Dendritic cell treated with granulocyte-macrophage colony-stimulating factor and Interleukin-4, amounts not matched to agents 40 ng/mL and 50 ng/mL, for 4 days (primary cell): Measurements from ENCODE around the gene OXSR1.
A peak's percentile ranks its signal among the peaks of the same experiment; 100 is the strongest.

Source experiments
- H3K27ac Mint-ChIP-seq: one replicate; pipeline ENCODE4 v1.8.0; 2022; ENCODE audit warnings: mild to moderate bottlenecking, mixed read lengths
- H3K27me3 Mint-ChIP-seq: one replicate; pipeline ENCODE4 v1.8.0; 2022; ENCODE audit warnings: mild to moderate bottlenecking, mixed read lengths
- H3K36me3 Mint-ChIP-seq: one replicate; pipeline ENCODE4 v1.8.0; 2022; ENCODE audit warnings: low read depth, mixed read lengths
- H3K4me1 Mint-ChIP-seq: one replicate; pipeline ENCODE4 v1.8.0; 2022; ENCODE audit warnings: low read depth, mixed read lengths
- H3K4me3 Mint-ChIP-seq: one replicate; pipeline ENCODE4 v1.8.0; 2022; ENCODE audit warnings: mild to moderate bottlenecking, moderate library complexity, mixed read lengths
- H3K9me3 Mint-ChIP-seq: one replicate; pipeline ENCODE4 v1.8.0; 2022; ENCODE audit warnings: mixed read lengths
- intact Hi-C: fragments of 100-400 bp; cut with micrococcal nuclease; formaldehyde crosslinking; loops from one replicate; pipeline ENCODE4 v1.15.0; 2022

OXSR1 gene

DNA sequence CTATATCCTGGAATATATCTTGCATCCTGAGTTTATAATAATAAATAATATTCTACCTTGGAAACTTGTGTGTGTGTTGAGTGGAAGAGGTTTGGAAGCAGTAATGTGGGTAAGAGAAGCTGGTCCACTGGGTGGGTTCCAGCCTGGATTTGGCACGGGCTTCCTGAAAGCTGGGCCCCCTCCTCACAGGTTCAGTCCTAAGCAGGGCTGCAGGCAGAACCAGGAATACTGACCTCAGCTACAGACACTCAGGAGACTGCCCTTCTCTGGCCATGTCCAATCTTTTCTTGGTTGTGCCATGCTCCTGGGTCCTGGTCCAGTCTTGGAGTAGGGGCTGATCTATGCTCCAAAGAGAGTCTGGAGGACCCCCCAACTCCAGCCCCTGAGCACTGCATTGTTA, 22.4 kb upstream of the OXSR1 start:
- H3K27me3 Mint-ChIP-seq: no peaks in the 10 kb centered on the region
- no peak overlapping the region for H3K4me3 Mint-ChIP-seq
- H3K36me3 Mint-ChIP-seq: peaks cover 33% of the 10 kb centered on the region
- H3K9me3 Mint-ChIP-seq: no peaks in the 10 kb centered on the region
- intact Hi-C loops: no loop called here
- H3K27ac Mint-ChIP-seq: no peak overlapping the region
- H3K4me1 Mint-ChIP-seq: peaks cover 75% of the 10 kb centered on the region

DNA sequence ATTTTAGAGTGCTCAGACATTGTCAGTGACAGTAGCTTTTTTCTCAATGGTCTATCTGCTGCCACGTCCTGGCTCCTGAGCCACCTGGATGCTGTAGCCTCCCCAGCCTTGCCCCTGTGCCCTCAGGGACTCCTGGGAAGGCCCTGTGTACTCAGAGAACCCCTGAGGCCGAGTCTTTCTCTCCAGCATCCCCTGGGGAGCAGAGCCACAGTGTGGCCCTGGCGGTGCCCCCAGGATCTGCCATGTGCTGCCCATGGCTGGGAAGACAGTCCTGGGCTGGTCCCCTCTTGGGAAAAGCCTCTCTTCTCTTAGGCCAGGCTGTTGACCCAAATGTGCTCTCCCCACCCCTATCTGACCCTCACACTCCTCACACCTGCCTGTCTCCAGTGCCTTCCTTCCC, 21.8 kb upstream of the OXSR1 start:
- peaks cover 28% of the 10 kb centered on the region for H3K36me3 Mint-ChIP-seq
- H3K27me3 Mint-ChIP-seq: no peaks in the 10 kb centered on the region
- no peaks in the 10 kb centered on the region for H3K9me3 Mint-ChIP-seq
- no peak overlapping the region for H3K4me3 Mint-ChIP-seq
- peak overlapping the region; percentile 44 for H3K27ac Mint-ChIP-seq
- intact Hi-C loops: no loop called here
- H3K4me1 Mint-ChIP-seq: peaks cover 73% of the 10 kb centered on the region

- Mint-ChIP-seq H3K27ac (no peak overlapping the region), H3K27me3 (no peaks in the 10 kb centered on the region), H3K4me1 (peaks cover 67% of the 10 kb centered on the region), H3K4me3 (no peak overlapping the region), H3K36me3 (peaks cover 10% of the 10 kb centered on the region), H3K9me3 (no peaks in the 10 kb centered on the region)
- intact Hi-C loops: no loop called here
Measured at GRCh38 chr3:38146504-38146903, 18.8 kb upstream of the OXSR1 start.

GRCh38 chr3:38147421-38147820, 17.9 kb upstream of the OXSR1 start:
- peaks cover 65% of the 10 kb centered on the region for H3K4me1 Mint-ChIP-seq
- peaks cover under 1% of the 10 kb centered on the region for H3K36me3 Mint-ChIP-seq
- H3K27me3 Mint-ChIP-seq: no peaks in the 10 kb centered on the region
- intact Hi-C loops: no loop called here
- H3K4me3 Mint-ChIP-seq: no peak overlapping the region
- no peaks in the 10 kb centered on the region for H3K9me3 Mint-ChIP-seq
- peak overlapping the region; percentile 71 for H3K27ac Mint-ChIP-seq

GRCh38 chr3:38148311-38148882, 16.9 kb upstream of the OXSR1 start:
- H3K27ac Mint-ChIP-seq: peak overlapping the region; percentile 71
- no peaks in the 10 kb centered on the region for H3K9me3 Mint-ChIP-seq
- peaks cover 69% of the 10 kb centered on the region for H3K4me1 Mint-ChIP-seq
- no peaks in the 10 kb centered on the region for H3K36me3 Mint-ChIP-seq
- intact Hi-C loops: no loop called here
- no peaks in the 10 kb centered on the region for H3K27me3 Mint-ChIP-seq
- no peak overlapping the region for H3K4me3 Mint-ChIP-seq

GRCh38 chr3:38149708-38150107, 15.6 kb upstream of the OXSR1 start:
- intact Hi-C loops: no loop called here
- Mint-ChIP-seq H3K4me1 (peaks cover 68% of the 10 kb centered on the region), H3K36me3 (no peaks in the 10 kb centered on the region), H3K9me3 (no peaks in the 10 kb centered on the region), H3K27ac (peak overlapping the region; percentile 82), H3K4me3 (peak overlapping the region; percentile 37), H3K27me3 (no peaks in the 10 kb centered on the region)

DNA sequence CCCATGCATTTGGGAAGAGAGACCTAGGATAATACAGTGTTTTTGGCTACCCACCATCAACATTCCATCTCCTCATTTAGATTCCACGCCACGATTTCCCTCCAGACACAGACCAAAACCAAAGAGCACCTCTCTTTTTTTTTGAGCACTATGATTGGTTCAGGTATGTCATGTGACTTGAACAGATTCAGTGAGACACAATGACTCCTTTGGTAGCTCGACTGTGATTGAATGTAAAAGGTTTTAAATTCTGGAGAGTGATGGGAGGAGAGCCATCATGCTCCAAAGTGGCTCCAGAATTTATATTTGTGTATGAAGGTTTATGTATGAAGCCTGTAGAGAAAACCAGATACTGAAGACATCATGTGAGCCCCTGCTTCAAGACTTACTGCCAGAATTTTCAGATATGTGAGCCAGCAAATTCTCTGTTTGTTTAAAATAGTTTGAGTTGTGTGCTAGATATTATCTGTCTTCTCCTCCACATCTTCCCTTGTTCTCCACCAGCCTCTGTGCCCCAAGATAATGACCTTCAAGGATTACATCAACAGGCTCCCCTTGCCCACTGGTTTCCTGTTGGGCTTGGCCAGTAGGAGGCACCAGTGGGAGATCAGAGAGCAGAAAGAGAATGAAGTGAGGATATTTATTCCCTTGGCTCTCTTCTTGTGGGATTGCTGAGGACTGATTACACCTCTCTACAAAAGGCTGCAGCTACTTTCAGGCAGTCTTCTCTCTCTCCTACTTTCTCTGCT, 14.4 kb upstream of the OXSR1 start:
- Mint-ChIP-seq H3K27me3 (no peaks in the 10 kb centered on the region), H3K9me3 (no peaks in the 10 kb centered on the region), H3K4me1 (peaks cover 73% of the 10 kb centered on the region), H3K36me3 (no peaks in the 10 kb centered on the region), H3K27ac (peak overlapping the region; percentile 79), H3K4me3 (no peak overlapping the region)
- intact Hi-C loops: no loop called here

GRCh38 chr3:38151667-38152265, 13.6 kb upstream of the OXSR1 start:
- H3K4me1 Mint-ChIP-seq: peaks cover 65% of the 10 kb centered on the region
- H3K27ac Mint-ChIP-seq: peak overlapping the region; percentile 79
- H3K36me3 Mint-ChIP-seq: no peaks in the 10 kb centered on the region
- no peaks in the 10 kb centered on the region for H3K9me3 Mint-ChIP-seq
- intact Hi-C loops: loop anchor here (1.0 kb wide), 1 partner anchor 13 kb away; no protein-coding TSS in a partner anchor
- no peak overlapping the region for H3K4me3 Mint-ChIP-seq
- no peaks in the 10 kb centered on the region for H3K27me3 Mint-ChIP-seq

DNA sequence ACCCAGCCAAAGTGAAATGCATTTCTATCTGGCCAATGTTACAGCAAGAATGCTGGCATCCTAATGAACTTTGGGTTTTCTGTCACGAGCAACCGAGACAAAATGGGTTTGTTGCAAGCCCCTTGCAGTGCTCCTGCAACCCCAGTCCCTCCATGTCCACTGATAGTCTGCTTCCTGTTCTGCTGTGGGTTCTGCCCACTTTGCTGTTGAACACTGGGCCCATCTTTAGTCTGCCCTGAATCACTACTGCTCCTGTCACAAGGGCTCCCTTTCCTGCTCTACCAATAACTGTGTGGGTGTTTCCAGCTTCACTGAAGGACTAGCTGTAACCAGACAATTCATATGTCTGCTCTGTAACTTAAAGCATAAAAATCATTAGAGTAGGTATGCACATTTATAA, 12.7 kb upstream of the OXSR1 start:
- H3K36me3 Mint-ChIP-seq: no peaks in the 10 kb centered on the region

DNA sequence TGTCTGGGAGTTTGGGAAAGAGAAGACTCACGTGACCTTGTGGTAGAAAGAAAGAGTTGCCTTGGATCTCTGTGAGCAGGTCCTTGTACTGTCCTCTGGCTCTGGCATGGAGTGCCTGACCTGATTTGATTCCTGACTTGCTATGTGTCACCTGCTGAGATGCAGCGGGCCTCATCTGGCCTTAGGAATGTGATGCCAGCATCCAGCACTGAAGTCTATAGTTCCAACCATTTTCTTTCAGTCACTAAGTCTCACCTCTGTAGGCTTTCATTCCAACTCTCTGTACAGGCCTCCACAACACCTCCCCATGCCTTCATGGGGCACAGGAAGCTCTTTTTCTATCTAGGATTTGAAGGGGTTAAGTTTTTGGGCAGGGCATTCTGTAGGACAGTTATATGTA, 12.1 kb upstream of the OXSR1 start:
- H3K4me1 Mint-ChIP-seq: peaks cover 51% of the 10 kb centered on the region
- H3K27me3 Mint-ChIP-seq: no peaks in the 10 kb centered on the region

More for the DNA sequence above, 12.7 kb upstream of the OXSR1 start:
- intact Hi-C loops: loop anchor here (1.0 kb wide), 1 partner anchor 12 kb away; no protein-coding TSS in a partner anchor
- H3K27ac Mint-ChIP-seq: peak overlapping the region; percentile 57
- H3K9me3 Mint-ChIP-seq: no peaks in the 10 kb centered on the region
- H3K4me3 Mint-ChIP-seq: no peak overlapping the region
- H3K4me1 Mint-ChIP-seq: peaks cover 57% of the 10 kb centered on the region
- H3K27me3 Mint-ChIP-seq: no peaks in the 10 kb centered on the region

GRCh38 chr3:38154033-38154494, 11.3 kb upstream of the OXSR1 start:
- Mint-ChIP-seq H3K4me1 (peaks cover 58% of the 10 kb centered on the region), H3K9me3 (no peaks in the 10 kb centered on the region), H3K27me3 (no peaks in the 10 kb centered on the region), H3K27ac (no peak overlapping the region), H3K36me3 (no peaks in the 10 kb centered on the region), H3K4me3 (no peak overlapping the region)
- intact Hi-C loops: no loop called here

More for the DNA sequence above, 12.1 kb upstream of the OXSR1 start:
- H3K9me3 Mint-ChIP-seq: no peaks in the 10 kb centered on the region
- H3K27ac Mint-ChIP-seq: peak overlapping the region; percentile 57
- H3K4me3 Mint-ChIP-seq: no peak overlapping the region
- no peaks in the 10 kb centered on the region for H3K36me3 Mint-ChIP-seq
- intact Hi-C loops: no loop called here

DNA sequence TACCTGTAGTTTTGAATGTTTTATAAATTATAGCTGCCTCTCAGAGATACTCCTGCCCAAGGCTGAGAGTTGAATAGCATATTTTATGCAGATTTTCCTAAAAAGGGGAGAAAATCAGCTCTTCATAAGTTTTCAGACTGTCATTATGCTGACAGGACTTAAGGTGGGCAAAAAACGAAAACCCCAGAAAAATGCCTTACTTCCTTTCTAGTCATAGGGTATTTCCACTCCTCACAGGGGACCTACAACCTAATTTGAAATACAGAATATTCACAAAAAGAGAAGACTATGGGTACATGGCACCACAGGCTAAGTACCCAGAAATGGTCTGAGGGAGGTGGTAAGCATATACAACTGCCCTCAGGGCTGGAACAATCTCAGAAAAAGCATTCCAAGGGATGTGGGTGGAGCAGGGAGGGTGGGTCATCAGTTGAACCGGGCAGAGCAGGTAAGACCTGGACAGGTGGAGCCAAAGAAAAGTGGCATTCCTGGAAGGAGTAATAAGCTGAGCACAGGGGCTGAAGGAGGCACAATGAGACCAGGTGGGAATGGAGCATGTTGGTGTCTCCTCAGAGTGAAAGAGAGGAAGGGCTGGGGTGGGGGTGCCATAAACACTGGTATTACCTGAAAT, 10.6 kb upstream of the OXSR1 start:
- intact Hi-C loops: no loop called here
- no peaks in the 10 kb centered on the region for H3K9me3 Mint-ChIP-seq
- no peaks in the 10 kb centered on the region for H3K36me3 Mint-ChIP-seq
- H3K27me3 Mint-ChIP-seq: no peaks in the 10 kb centered on the region
- no peak overlapping the region for H3K4me3 Mint-ChIP-seq
- H3K4me1 Mint-ChIP-seq: peaks cover 53% of the 10 kb centered on the region
- H3K27ac Mint-ChIP-seq: no peak overlapping the region

- H3K27ac Mint-ChIP-seq: no peak overlapping the region
- peaks cover 48% of the 10 kb centered on the region for H3K4me1 Mint-ChIP-seq
- intact Hi-C loops: no loop called here
- no peak overlapping the region for H3K4me3 Mint-ChIP-seq
- H3K27me3 Mint-ChIP-seq: no peaks in the 10 kb centered on the region
- H3K36me3 Mint-ChIP-seq: no peaks in the 10 kb centered on the region
- H3K9me3 Mint-ChIP-seq: no peaks in the 10 kb centered on the region
Measured at GRCh38 chr3:38155825-38156224, 9.5 kb upstream of the OXSR1 start.

DNA sequence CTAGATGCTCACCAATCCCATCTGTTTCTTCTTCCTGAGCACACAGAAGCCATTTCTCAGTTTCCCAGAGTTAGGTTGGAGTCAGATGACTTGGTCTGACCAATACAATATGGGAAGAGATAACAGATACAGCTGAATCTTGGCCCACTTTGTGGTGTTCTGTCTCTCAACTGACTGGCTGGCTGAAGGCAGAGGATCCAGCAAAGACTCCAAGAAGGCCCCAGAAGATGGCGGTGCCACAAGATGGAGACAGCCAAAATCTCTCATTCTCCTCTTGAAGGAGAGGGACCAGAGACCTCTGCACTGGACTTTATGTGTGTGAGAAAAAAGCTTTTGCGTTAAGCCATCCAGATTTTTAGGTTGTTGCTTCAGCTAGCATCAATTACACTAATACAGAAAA, 8.2 kb upstream of the OXSR1 start:
- Mint-ChIP-seq H3K4me1 (peaks cover 35% of the 10 kb centered on the region), H3K27me3 (no peaks in the 10 kb centered on the region), H3K9me3 (no peaks in the 10 kb centered on the region), H3K36me3 (no peaks in the 10 kb centered on the region), H3K4me3 (no peak overlapping the region), H3K27ac (no peak overlapping the region)
- intact Hi-C loops: no loop called here
